Brain microvascular endothelial cell (primary cell): ENCODE results near the gene ADGRL3.
"Not testable (repeated sequence)": the region's sequence is repeated elsewhere in the genome, so short reads cannot be mapped to it uniquely, and the experiment has no call there.

Experiments
- DNase-seq: peaks from one replicate; pipeline ENCODE4 v3.0.0-alpha.2; 2020
- H3K27ac ChIP-seq: fragments of 250-450 bp; sonication (Bioruptor Pico); 2 replicates; pipeline ENCODE4 v1.5.1; 2020; ENCODE audit warnings: mild to moderate bottlenecking, moderate library complexity
- H3K27me3 ChIP-seq: fragments of 250-450 bp; sonication (Bioruptor Pico); replicated peaks from 2 replicates; pipeline ENCODE4 v1.5.1; 2020; ENCODE audit warnings: mild to moderate bottlenecking
- H3K36me3 ChIP-seq: fragments of 250-450 bp; sonication (Bioruptor Pico); replicated peaks from 2 replicates; pipeline ENCODE4 v1.5.1; 2020; ENCODE audit warnings: mild to moderate bottlenecking
- H3K4me3 ChIP-seq: 2 replicates; pipeline ENCODE4 v1.5.1; 2011; ENCODE audit warnings: low read depth, mild to moderate bottlenecking, control low read depth, low read length, moderate library complexity
- in situ Hi-C: cut with HindIII; loops from 2 replicates; pipeline ENCODE4 v1.10.0; 2017; ENCODE audit warnings: low sequenced_read_pairs, low pct_ligation_motif_present
- TF ChIP-seq, protein P1 (sequence below): IDR thresholded peaks from 2 replicates; pipeline ENCODE4 v1.5.1; 2011; ENCODE audit warnings: low read depth, mild to moderate bottlenecking, moderate library complexity, low read length, control low read depth, inconsistent platforms; ENCODE audit errors: missing control alignments

The ADGRL3 gene

DNA sequence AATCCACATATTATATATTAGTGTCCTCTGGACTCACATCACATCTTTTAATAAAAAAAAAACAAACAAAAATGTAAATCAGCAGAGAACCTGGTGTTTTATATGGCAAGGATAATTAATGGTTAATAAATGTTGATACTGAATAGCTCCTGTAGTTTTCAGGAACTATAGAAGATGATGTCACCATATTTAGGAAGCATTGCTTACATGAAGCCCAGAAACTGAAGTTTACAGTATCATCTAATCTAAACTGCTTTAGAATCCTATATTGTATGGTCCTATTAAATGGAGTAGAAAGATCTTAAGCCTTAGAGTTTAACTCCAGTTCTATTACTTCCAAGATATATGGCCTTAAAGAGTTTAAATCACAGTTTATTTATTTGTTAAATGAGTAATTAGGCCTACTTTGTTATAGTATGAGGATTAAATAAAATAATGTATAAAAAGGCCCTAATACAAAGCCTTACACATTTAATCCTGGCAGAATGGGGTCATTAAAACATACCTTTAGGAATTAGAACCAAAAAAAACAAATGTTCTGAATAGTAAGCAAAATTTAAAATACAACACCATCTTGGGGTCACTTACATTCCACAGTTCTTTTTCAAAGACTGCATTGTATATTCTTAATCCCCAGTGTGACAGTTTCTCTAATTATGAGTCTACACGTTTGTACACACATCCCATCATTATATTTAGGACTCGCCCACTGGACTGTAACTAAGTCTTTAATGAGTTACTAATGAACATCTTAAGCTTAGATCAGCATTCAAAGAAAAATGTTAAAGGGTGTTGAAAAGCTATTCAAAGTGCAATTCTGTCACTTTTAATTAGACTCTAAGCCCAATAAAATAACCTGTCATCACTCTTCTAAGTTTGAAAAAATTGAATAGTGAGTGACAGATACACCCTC, 305.9 kb downstream of the ADGRL3 start:
- H3K36me3 ChIP-seq: no peaks in the 10 kb centered on the region
- no peaks in the 10 kb centered on the region for H3K27me3 ChIP-seq
- in situ Hi-C loops: no loop called here
- no peak overlapping the region for H3K27ac ChIP-seq
- DNase-seq: no peak
- H3K4me3 ChIP-seq: no peak overlapping the region
- TF ChIP-seq, protein P1, sequence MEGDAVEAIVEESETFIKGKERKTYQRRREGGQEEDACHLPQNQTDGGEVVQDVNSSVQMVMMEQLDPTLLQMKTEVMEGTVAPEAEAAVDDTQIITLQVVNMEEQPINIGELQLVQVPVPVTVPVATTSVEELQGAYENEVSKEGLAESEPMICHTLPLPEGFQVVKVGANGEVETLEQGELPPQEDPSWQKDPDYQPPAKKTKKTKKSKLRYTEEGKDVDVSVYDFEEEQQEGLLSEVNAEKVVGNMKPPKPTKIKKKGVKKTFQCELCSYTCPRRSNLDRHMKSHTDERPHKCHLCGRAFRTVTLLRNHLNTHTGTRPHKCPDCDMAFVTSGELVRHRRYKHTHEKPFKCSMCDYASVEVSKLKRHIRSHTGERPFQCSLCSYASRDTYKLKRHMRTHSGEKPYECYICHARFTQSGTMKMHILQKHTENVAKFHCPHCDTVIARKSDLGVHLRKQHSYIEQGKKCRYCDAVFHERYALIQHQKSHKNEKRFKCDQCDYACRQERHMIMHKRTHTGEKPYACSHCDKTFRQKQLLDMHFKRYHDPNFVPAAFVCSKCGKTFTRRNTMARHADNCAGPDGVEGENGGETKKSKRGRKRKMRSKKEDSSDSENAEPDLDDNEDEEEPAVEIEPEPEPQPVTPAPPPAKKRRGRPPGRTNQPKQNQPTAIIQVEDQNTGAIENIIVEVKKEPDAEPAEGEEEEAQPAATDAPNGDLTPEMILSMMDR: no peak

DNA sequence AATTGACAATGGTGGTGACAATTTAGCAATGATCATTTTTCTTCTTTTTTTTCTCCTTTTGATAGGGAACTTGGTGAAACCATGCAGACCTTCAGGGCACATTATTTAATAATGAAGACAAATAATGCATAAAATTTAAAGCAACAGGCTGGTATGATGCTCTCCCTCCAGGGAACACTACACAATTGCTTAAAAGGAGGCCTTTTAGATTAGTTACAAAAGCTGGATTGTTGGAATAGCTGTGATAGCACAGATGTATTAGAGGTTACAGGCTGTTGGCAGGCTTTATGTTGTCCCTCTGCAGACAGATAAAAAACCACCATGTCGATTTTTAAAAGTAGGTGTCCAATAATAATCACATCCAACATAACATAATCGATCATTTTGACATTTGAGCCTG, 307.0 kb downstream of the ADGRL3 start:
- TF ChIP-seq, protein P1: no peak
- in situ Hi-C loops: no loop called here
- DNase-seq: no peak
- H3K27me3 ChIP-seq: no peaks in the 10 kb centered on the region
- no peaks in the 10 kb centered on the region for H3K36me3 ChIP-seq
- H3K4me3 ChIP-seq: no peak overlapping the region
- H3K27ac ChIP-seq: no peak overlapping the region

DNA sequence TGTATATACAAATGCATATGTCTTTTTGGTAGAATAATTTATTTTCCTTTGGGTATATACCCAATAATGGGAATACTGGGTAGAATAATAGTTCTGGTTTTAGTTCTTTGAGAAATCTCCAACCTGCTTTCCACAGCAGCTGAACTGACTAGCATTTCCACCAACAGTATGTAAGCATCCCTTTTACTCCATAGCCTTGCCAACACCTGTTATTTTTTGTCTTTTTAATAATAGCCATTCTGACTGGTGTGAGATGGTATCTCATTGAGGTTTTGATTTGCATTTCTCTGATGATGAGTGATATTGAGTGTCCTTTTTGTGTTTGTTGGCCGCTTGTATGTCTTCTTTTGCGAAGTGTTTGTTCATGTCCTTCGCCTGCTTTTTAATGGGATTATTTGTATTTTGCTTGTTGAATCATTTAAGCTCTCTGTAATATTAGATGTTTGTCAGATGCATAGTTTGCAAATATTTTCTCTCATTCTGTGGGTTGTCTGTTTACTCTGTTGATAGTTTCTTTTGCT, 309.7 kb downstream of the ADGRL3 start:
- in situ Hi-C loops, DNase-seq, H3K27me3 ChIP-seq, H3K27ac ChIP-seq, H3K4me3 ChIP-seq, H3K36me3 ChIP-seq: not testable (repeated sequence)

DNA sequence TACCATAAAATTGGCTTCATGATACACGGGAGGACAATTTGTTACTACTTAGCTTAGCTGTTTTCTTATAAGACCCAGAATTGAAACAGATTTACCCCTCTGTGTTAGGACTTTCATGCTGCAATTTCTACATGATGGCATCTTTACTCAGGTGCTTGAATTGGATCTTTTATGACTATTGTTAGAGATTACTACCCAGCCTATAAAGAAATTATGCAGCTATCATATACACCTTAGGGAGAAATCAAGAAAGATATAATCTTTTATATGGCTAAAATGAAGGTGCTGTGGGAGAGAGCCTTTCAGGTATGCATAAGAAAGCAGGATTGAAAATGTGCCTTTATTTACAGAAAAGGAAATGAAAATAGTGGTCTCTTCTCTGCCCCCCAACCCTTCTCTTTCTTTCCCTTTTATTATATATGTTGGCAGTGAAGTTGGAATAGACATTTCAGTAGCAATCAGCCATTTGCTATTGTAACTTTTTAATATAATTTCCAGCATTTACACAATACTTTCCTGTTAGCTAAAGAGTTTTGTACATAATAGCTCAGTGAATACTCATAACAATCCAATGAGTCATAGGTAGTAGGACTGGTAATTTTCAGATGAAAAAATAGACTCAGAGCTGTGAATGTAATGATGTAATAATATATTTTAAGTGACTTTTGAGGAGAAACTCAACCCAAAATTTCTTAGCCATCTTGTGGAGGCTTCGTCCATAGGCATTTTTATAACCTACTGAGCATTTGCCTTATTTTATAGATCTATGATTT, 311.8 kb downstream of the ADGRL3 start:
- no peak for DNase-seq
- no peak overlapping the region for H3K27ac ChIP-seq
- H3K27me3 ChIP-seq: no peaks in the 10 kb centered on the region
- H3K4me3 ChIP-seq: no peak overlapping the region
- in situ Hi-C loops: no loop called here
- H3K36me3 ChIP-seq: no peaks in the 10 kb centered on the region
- TF ChIP-seq, protein P1: no peak

DNA sequence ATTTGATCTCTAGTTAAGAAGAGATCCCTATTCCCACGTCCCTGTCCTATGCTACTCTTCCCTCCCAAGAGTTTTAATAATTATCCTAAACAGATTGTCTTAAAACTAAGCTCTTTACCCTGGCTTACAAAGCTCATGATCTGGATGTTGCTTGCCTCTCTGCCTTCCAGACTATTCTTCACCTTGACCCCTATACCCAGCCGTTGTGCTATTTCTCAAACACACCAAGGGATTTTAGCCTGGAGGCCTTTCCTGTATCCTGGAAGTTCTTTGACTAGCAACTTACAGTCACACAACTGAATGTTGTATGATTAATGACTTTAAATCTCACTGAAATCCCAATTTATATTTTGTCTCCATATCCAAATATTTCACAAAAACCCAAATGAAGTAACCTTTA, 314.9 kb downstream of the ADGRL3 start:
- Histone ChIP-seq H3K36me3 (no peaks in the 10 kb centered on the region), H3K4me3 (no peak overlapping the region), H3K27ac (no peak overlapping the region), H3K27me3 (no peaks in the 10 kb centered on the region)
- no peak for DNase-seq
- in situ Hi-C loops: no loop called here
- TF ChIP-seq, protein P1: no peak

DNA sequence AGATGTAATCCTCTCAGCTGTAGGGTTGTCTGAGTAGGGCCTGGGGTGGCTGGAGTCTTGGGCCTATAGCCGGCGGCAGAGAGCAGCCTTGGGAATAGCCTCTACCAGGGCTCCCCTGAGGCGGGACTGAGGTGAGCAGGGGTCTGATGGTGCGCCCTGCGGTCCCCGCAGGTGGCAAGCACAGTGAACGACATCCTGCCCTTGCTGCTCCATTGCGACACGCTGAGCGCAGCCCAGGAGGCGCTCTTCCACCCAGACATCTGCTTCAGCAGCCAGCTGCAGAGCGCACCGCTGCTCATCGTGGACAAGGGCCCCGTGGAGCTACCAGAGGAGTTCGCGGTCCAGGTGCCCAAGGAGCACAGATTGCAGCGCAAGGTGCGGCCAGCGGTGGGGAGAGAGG, 317.0 kb downstream of the ADGRL3 start:
- Histone ChIP-seq H3K4me3 (no peak overlapping the region), H3K27me3 (no peaks in the 10 kb centered on the region), H3K36me3 (no peaks in the 10 kb centered on the region), H3K27ac (no peak overlapping the region)
- DNase-seq: no peak
- TF ChIP-seq, protein P1: peak; percentile 15
- in situ Hi-C loops: no loop called here
